ENCODE results near the gene SBSN.

The SBSN gene

GRCh38 chr19:35528218-35529038 lies at the start of gene SBSN:
TSS of gene SBSN (minus strand) at chr19:35528311. CDS start at chr19:35528281, 30 bp downstream.
- no peak for DNase-seq

- DNase-seq, result no peak
Measured at GRCh38 chr19:35571406-35571965, 43.4 kb upstream of the SBSN start.

GRCh38 chr19:35569281-35569781 lies 41.2 kb upstream of the SBSN start:
- no peak for DNase-seq

GRCh38 chr19:35566738-35567137 lies 38.6 kb upstream of the SBSN start:
- no peak for DNase-seq

GRCh38 chr19:35565016-35565856 lies 37.1 kb upstream of the SBSN start:
- no peak for DNase-seq

- no peak for DNase-seq
Measured at GRCh38 chr19:35563207-35563829, 35.2 kb upstream of the SBSN start, which contains the start of gene ATP4A. TSS of gene ATP4A (minus strand) at chr19:35563658. CDS start at chr19:35563629, 29 bp downstream.

- DNase-seq, result no peak
Measured at GRCh38 chr19:35562776-35563175, 34.7 kb upstream of the SBSN start.

GRCh38 chr19:35562336-35562735 lies 34.2 kb upstream of the SBSN start:
- DNase-seq, result no peak

GRCh38 chr19:35561436-35561835 lies 33.3 kb upstream of the SBSN start:
- no peak for DNase-seq

GRCh38 chr19:35560677-35561076 lies 32.6 kb upstream of the SBSN start:
- no peak for DNase-seq

- DNase-seq, result no peak
Measured at GRCh38 chr19:35560271-35560670, 32.2 kb upstream of the SBSN start.

GRCh38 chr19:35559781-35560180 lies 31.7 kb upstream of the SBSN start:
- no peak for DNase-seq

- DNase-seq, result no peak
Measured at GRCh38 chr19:35559281-35559659, 31.2 kb upstream of the SBSN start.

GRCh38 chr19:35558400-35559280 lies 30.5 kb upstream of the SBSN start:
- DNase-seq, result no peak

- peak in 2 of 4 experiments; percentile 11 to 32 for DNase-seq
Measured at GRCh38 chr19:35557539-35558399, 29.7 kb upstream of the SBSN start.

- no peak for DNase-seq
Measured at GRCh38 chr19:35556846-35557538, 28.9 kb upstream of the SBSN start.

- DNase-seq, result no peak
Measured at GRCh38 chr19:35556025-35556590, 28.0 kb upstream of the SBSN start.

- no peak for DNase-seq
Measured at GRCh38 chr19:35555301-35556005, 27.3 kb upstream of the SBSN start.

- DNase-seq, result no peak
Measured at GRCh38 chr19:35554076-35554475, 26.0 kb upstream of the SBSN start.
